Measurements from ENCODE around the gene VPS51.
A peak's percentile ranks its signal among the peaks of the same experiment; 100 is the strongest.
"Not testable (repeated sequence)": the region's sequence is repeated elsewhere in the genome, so short reads cannot be mapped to it uniquely, and the experiment has no call there.

The VPS51 gene

GRCh38 chr11:65132238-65132987 lies 36.4 kb downstream of the VPS51 start:
- no peak overlapping the region for H3K4me3 ChIP-seq (ENCODE audit: low read depth, low read length)

GRCh38 chr11:65132988-65133700 lies 37.1 kb downstream of the VPS51 start:
- H3K4me3 ChIP-seq (ENCODE audit: low read depth, low read length) = peak overlapping the region; percentile 94

GRCh38 chr11:65133724-65134123 lies 37.7 kb downstream of the VPS51 start:
- H3K4me3 ChIP-seq (ENCODE audit: low read depth, low read length) = peak overlapping the region; percentile 94

GRCh38 chr11:65134240-65134951 lies 38.4 kb downstream of the VPS51 start, which contains the start of gene SYVN1:
Gene SYVN1 (minus strand): TSS chr11:65134519. CDS start chr11:65133601, 918 bp downstream.
- peak within 1 kb of the TSS; percentile 94 for H3K4me3 ChIP-seq (ENCODE audit: low read depth, low read length)

- peak overlapping the region; percentile 94 for H3K4me3 ChIP-seq (ENCODE audit: low read depth, low read length)
These were observed 39.1 kb downstream of the VPS51 start for GRCh38 chr11:65134952-65135632.

GRCh38 chr11:65135633-65136145 lies 39.7 kb downstream of the VPS51 start:
- peak overlapping the region; percentile 94 for H3K4me3 ChIP-seq (ENCODE audit: low read depth, low read length)

GRCh38 chr11:65136515-65137096 lies 40.6 kb downstream of the VPS51 start:
- H3K4me3 ChIP-seq (ENCODE audit: low read depth, low read length) = no peak overlapping the region

GRCh38 chr11:65141896-65142494 lies 46.0 kb downstream of the VPS51 start:
- no peak overlapping the region for H3K4me3 ChIP-seq (ENCODE audit: low read depth, low read length)

GRCh38 chr11:65147352-65148075 lies 51.5 kb downstream of the VPS51 start:
- no peak overlapping the region for H3K4me3 ChIP-seq (ENCODE audit: low read depth, low read length)

- no peak overlapping the region for H3K4me3 ChIP-seq (ENCODE audit: low read depth, low read length)
These were observed 52.6 kb downstream of the VPS51 start for GRCh38 chr11:65148657-65149056.

GRCh38 chr11:65150131-65150508 lies 54.1 kb downstream of the VPS51 start:
- H3K4me3 ChIP-seq (ENCODE audit: low read depth, low read length) = not testable (repeated sequence)

GRCh38 chr11:65150509-65151299 lies 54.7 kb downstream of the VPS51 start:
- no peak overlapping the region for H3K4me3 ChIP-seq (ENCODE audit: low read depth, low read length)

GRCh38 chr11:65151331-65151899 lies 55.4 kb downstream of the VPS51 start:
- H3K4me3 ChIP-seq (ENCODE audit: low read depth, low read length) = no peak overlapping the region

GRCh38 chr11:65152122-65152521 lies 56.1 kb downstream of the VPS51 start:
- H3K4me3 ChIP-seq (ENCODE audit: low read depth, low read length) = no peak overlapping the region

GRCh38 chr11:65156256-65156655 lies 60.2 kb downstream of the VPS51 start:
- no peak overlapping the region for H3K4me3 ChIP-seq (ENCODE audit: low read depth, low read length)

- H3K4me3 ChIP-seq (ENCODE audit: low read depth, low read length) = no peak overlapping the region
These were observed 60.9 kb downstream of the VPS51 start for GRCh38 chr11:65156926-65157325.

- no peak overlapping the region for H3K4me3 ChIP-seq (ENCODE audit: low read depth, low read length)
These were observed 61.3 kb downstream of the VPS51 start for GRCh38 chr11:65157336-65157735.

GRCh38 chr11:65159012-65159411 lies 63.0 kb downstream of the VPS51 start:
- no peak overlapping the region for H3K4me3 ChIP-seq (ENCODE audit: low read depth, low read length)

Data from iPS-11a (cell line).